GM18873 (cell line): Measurements from ENCODE around the gene PKIG.

Source experiments
- ATAC-seq: cut with Tn5 transposase; IDR thresholded peaks from one replicate; pipeline ENCODE4 v1.9.1; 2021; ENCODE audit warnings: mild to moderate bottlenecking, moderate library complexity, moderate number of reproducible peaks; ENCODE audit not compliant: unreplicated experiment, low FRiP score

PKIG gene

GRCh38 chr20:44615876-44616603 lies 33.7 kb downstream of the PKIG start:
- ATAC-seq = no peak

GRCh38 chr20:44616604-44616964 lies 34.2 kb downstream of the PKIG start:
- no peak for ATAC-seq

GRCh38 chr20:44618318-44618731 lies 35.9 kb downstream of the PKIG start:
- ATAC-seq = no peak

GRCh38 chr20:44619294-44619693 lies 36.9 kb downstream of the PKIG start:
- ATAC-seq = no peak

- no peak for ATAC-seq
Measured at GRCh38 chr20:44620030-44620429, 37.7 kb downstream of the PKIG start.

GRCh38 chr20:44621325-44621724 lies 38.9 kb downstream of the PKIG start:
- ATAC-seq = no peak

- no peak for ATAC-seq
Measured at GRCh38 chr20:44621939-44622338, 39.6 kb downstream of the PKIG start.

- no peak for ATAC-seq
Measured at GRCh38 chr20:44622501-44623270, 40.3 kb downstream of the PKIG start.

GRCh38 chr20:44624152-44624551 lies 41.8 kb downstream of the PKIG start:
- no peak for ATAC-seq

GRCh38 chr20:44624743-44625271 lies 42.4 kb downstream of the PKIG start:
- no peak for ATAC-seq

- no peak for ATAC-seq
Measured at GRCh38 chr20:44625361-44625760, 43.0 kb downstream of the PKIG start.

- no peak for ATAC-seq
Measured at GRCh38 chr20:44626278-44626677, 43.9 kb downstream of the PKIG start.

- ATAC-seq = no peak
Measured at GRCh38 chr20:44627364-44628010, 45.1 kb downstream of the PKIG start.

GRCh38 chr20:44629017-44629385 lies 46.6 kb downstream of the PKIG start:
- ATAC-seq = no peak

GRCh38 chr20:44629542-44629941 lies 47.2 kb downstream of the PKIG start:
- ATAC-seq = no peak

- no peak for ATAC-seq
Measured at GRCh38 chr20:44630297-44630696, 47.9 kb downstream of the PKIG start.

GRCh38 chr20:44632103-44632752 lies 49.8 kb downstream of the PKIG start:
- no peak for ATAC-seq

GRCh38 chr20:44633187-44633810 lies 50.9 kb downstream of the PKIG start:
- ATAC-seq = no peak

- no peak for ATAC-seq
Measured at GRCh38 chr20:44633872-44634600, 51.7 kb downstream of the PKIG start.

GRCh38 chr20:44635877-44636276 lies 53.5 kb downstream of the PKIG start:
- ATAC-seq = no peak
